SK-N-SH treated with all-trans-retinoic acid at 6 μM for 48 hours (cell line): ENCODE data around the gene PF4V1.

Source experiments
- ATAC-seq: fragments of 200-7000 bp; cut with Tn5 transposase; 3 replicates; pipeline ENCODE4 v1.9.1; 2020; ENCODE audit warnings: mild to moderate bottlenecking, moderate library complexity
- BACH2 ChIP-seq: fragments of 250-450 bp; sonication (Bioruptor Pico); IDR thresholded peaks from 2 replicates; pipeline ENCODE4 v1.9.0; 2021; ENCODE audit warnings: mild to moderate bottlenecking, borderline replicate concordance
- CREB5 ChIP-seq: fragments of 250-450 bp; sonication (Bioruptor Pico); IDR thresholded peaks from 2 replicates; pipeline ENCODE4 v1.5.1; 2020; ENCODE audit warnings: low read depth, mild to moderate bottlenecking, moderate library complexity
- CSDC2 ChIP-seq: fragments of 250-450 bp; sonication (Bioruptor Pico); IDR thresholded peaks from 2 replicates; pipeline ENCODE4 v1.5.0; 2020; ENCODE audit warnings: mild to moderate bottlenecking, moderate library complexity
- ESRRG ChIP-seq: fragments of 250-450 bp; sonication (Bioruptor Pico); IDR thresholded peaks from 2 replicates; pipeline ENCODE4 v1.6.1; 2021; ENCODE audit warnings: mild to moderate bottlenecking
- GLIS3 ChIP-seq: fragments of 250-450 bp; sonication (Bioruptor Pico); IDR thresholded peaks from 2 replicates; pipeline ENCODE4 v1.5.0; 2020; ENCODE audit warnings: mild to moderate bottlenecking, moderate library complexity
- ISL1 ChIP-seq: fragments of 250-450 bp; sonication (Bioruptor Pico); IDR thresholded peaks from 2 replicates; pipeline ENCODE4 v2.1.2; 2022; ENCODE audit warnings: mild to moderate bottlenecking, moderate library complexity
- PATZ1 ChIP-seq: fragments of 250-450 bp; sonication (Bioruptor Pico); IDR thresholded peaks from 2 replicates; pipeline ENCODE4 v1.8.0; 2020; ENCODE audit warnings: mild to moderate bottlenecking, moderate library complexity, borderline replicate concordance
- PPARA ChIP-seq: fragments of 250-450 bp; sonication (Bioruptor Pico); IDR thresholded peaks from 2 replicates; pipeline ENCODE4 v1.5.0; 2020; ENCODE audit warnings: mild to moderate bottlenecking, borderline replicate concordance
- RARB ChIP-seq: fragments of 250-450 bp; sonication (Bioruptor Pico); IDR thresholded peaks from 2 replicates; pipeline ENCODE4 v1.8.0; 2021; ENCODE audit warnings: mild to moderate bottlenecking, moderate library complexity
- TCF4 ChIP-seq: fragments of 250-450 bp; sonication (Bioruptor Pico); IDR thresholded peaks from 2 replicates; pipeline ENCODE4 v1.8.0; 2021; ENCODE audit warnings: mild to moderate bottlenecking, moderate library complexity, borderline replicate concordance
- TOX ChIP-seq: fragments of 250-450 bp; sonication (Bioruptor Pico); IDR thresholded peaks from 2 replicates; pipeline ENCODE4 v1.8.0; 2021; ENCODE audit warnings: mild to moderate bottlenecking, moderate library complexity, borderline replicate concordance
- TSHZ2 ChIP-seq: fragments of 250-450 bp; sonication (Bioruptor Pico); IDR thresholded peaks from 2 replicates; pipeline ENCODE4 v1.5.0; 2020; ENCODE audit warnings: mild to moderate bottlenecking, moderate library complexity
- ZC3H10 ChIP-seq: fragments of 250-450 bp; sonication (Bioruptor Pico); IDR thresholded peaks from 2 replicates; pipeline ENCODE4 v1.5.1; 2021; ENCODE audit warnings: mild to moderate bottlenecking, moderate library complexity
- ZFP30 ChIP-seq: fragments of 450-650 bp; formaldehyde crosslinking; IDR thresholded peaks from 2 replicates; pipeline ENCODE4 v1.5.0; 2022; ENCODE audit warnings: mild to moderate bottlenecking, moderate library complexity
- ZNF565 ChIP-seq: fragments of 450-650 bp; formaldehyde crosslinking; conservative IDR thresholded peaks from 2 replicates; pipeline ENCODE4 v1.5.0; 2020; ENCODE audit warnings: low read depth, mild to moderate bottlenecking, moderate library complexity
- ZNF70 ChIP-seq: fragments of 450-650 bp; formaldehyde crosslinking; IDR thresholded peaks from 2 replicates; pipeline ENCODE4 v1.5.0; 2020; ENCODE audit warnings: mild to moderate bottlenecking, moderate library complexity
- TF ChIP-seq, protein P1 (sequence below): fragments of 250-450 bp; sonication (Bioruptor Pico); IDR thresholded peaks from 2 replicates; pipeline ENCODE4 v1.8.0; 2021; ENCODE audit warnings: low read depth, mild to moderate bottlenecking, moderate library complexity, borderline replicate concordance
- TF ChIP-seq, protein P2 (sequence below): fragments of 250-450 bp; sonication (Bioruptor Pico); IDR thresholded peaks from 2 replicates; pipeline ENCODE4 v1.5.1; 2021; ENCODE audit warnings: mild to moderate bottlenecking, moderate library complexity

PF4V1 gene

DNA sequence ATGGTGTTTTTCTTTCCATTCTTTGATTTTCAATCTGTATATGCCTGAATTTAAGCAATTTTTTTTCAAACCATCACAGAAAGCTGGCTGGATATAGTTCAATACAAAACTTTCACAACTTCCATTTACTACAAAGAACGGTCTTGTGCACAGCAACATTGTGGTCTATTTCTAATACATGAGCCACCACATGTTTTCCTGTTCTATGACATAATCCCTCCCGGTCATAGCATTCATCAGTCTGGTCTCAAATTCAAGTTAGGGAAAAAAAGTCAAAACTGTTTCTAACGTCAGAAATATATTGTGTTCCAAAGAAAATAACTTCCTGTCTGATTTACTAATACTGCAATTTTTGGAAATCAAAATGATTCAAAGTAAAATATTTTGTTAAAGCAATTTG lies 24.1 kb upstream of the PF4V1 start:
- TF ChIP-seq, protein P1, sequence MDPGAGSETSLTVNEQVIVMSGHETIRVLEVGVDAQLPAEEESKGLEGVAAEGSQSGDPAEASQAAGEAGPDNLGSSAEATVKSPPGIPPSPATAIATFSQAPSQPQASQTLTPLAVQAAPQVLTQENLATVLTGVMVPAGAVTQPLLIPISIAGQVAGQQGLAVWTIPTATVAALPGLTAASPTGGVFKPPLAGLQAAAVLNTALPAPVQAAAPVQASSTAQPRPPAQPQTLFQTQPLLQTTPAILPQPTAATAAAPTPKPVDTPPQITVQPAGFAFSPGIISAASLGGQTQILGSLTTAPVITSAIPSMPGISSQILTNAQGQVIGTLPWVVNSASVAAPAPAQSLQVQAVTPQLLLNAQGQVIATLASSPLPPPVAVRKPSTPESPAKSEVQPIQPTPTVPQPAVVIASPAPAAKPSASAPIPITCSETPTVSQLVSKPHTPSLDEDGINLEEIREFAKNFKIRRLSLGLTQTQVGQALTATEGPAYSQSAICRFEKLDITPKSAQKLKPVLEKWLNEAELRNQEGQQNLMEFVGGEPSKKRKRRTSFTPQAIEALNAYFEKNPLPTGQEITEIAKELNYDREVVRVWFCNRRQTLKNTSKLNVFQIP (CRISPR knock-in tag), result no peak
- no peak for TF ChIP-seq ZNF565 (CRISPR knock-in tag)
- TF ChIP-seq TSHZ2, result no peak
- no peak for TF ChIP-seq RARB (CRISPR knock-in tag)
- TF ChIP-seq PPARA, result no peak
- no peak for TF ChIP-seq ZFP30 (CRISPR knock-in tag)
- no peak for TF ChIP-seq ESRRG
- no peak for TF ChIP-seq GLIS3 (CRISPR knock-in tag)
- ATAC-seq, result no peak

- TF ChIP-seq PATZ1 (CRISPR knock-in tag), result no peak
- no peak for TF ChIP-seq TCF4 (CRISPR knock-in tag)
- TF ChIP-seq BACH2 (CRISPR knock-in tag), result no peak
- no peak for TF ChIP-seq ZNF70 (CRISPR knock-in tag)
- no peak for TF ChIP-seq ZFP30 (CRISPR knock-in tag)
- no peak for TF ChIP-seq CSDC2
- TF ChIP-seq, protein P2, sequence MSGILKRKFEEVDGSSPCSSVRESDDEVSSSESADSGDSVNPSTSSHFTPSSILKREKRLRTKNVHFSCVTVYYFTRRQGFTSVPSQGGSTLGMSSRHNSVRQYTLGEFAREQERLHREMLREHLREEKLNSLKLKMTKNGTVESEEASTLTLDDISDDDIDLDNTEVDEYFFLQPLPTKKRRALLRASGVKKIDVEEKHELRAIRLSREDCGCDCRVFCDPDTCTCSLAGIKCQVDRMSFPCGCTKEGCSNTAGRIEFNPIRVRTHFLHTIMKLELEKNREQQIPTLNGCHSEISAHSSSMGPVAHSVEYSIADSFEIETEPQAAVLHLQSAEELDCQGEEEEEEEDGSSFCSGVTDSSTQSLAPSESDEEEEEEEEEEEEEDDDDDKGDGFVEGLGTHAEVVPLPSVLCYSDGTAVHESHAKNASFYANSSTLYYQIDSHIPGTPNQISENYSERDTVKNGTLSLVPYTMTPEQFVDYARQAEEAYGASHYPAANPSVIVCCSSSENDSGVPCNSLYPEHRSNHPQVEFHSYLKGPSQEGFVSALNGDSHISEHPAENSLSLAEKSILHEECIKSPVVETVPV (CRISPR knock-in tag), result no peak
- TF ChIP-seq CREB5 (CRISPR knock-in tag), result no peak
- ATAC-seq, result no peak
Observed at GRCh38 chr4:73831569-73831968, 21.5 kb upstream of the PF4V1 start.

- no peak for ATAC-seq
- TF ChIP-seq ZNF70 (CRISPR knock-in tag) (no peak), PATZ1 (CRISPR knock-in tag) (no peak), ISL1 (CRISPR knock-in tag) (no peak), TSHZ2 (no peak), BACH2 (CRISPR knock-in tag) (no peak), TOX (CRISPR knock-in tag) (no peak), ZC3H10 (CRISPR knock-in tag) (no peak)
- TF ChIP-seq, protein P1 (CRISPR knock-in tag), result no peak
Observed at GRCh38 chr4:73832651-73833237, 20.4 kb upstream of the PF4V1 start.
